Spleen (tissue), 7 donors: ENCODE measurements around the gene IGFALS.

Experiments
- CTCF ChIP-seq, 11 experiments: fragments of 200-600 bp in 7 of 11; fragments of 450-650 bp in 4 of 11; sonication (generic) in 4 of 11; IDR thresholded peaks in 8 of 11; conservative IDR thresholded peaks in 3 of 11; 1 replicate in 7 of 11; 2 replicates in 4 of 11; pipeline versions ENCODE4 v1.4.0 to v1.8.0; 2016 to 2021; ENCODE audit warnings: antibody characterized with exemption in 11 of 11, inconsistent platforms in 4 of 11, mild to moderate bottlenecking in 1 of 11
- POLR2A ChIP-seq, 3 donors: fragments of 450-650 bp; IDR thresholded peaks; one replicate each; pipeline ENCODE4 v1.5.1; 2017; ENCODE audit warnings: antibody characterized with exemption in 3 of 3, mild to moderate bottlenecking in 1 of 3
- donor health status: DM: no; HTN: no; CAD: no; lungs with moderate emphysema.
- donor health status: DM: no; HTN: no; CAD: no.
- donor health status: DM: no; HTN: no; CAD: no.

GRCh38 chr16:1776672-1776955 is 16.9 kb downstream of the IGFALS start:
- no peak for TF ChIP-seq POLR2A (IDR thresholded peaks at IDR 0.05)
- no peak for TF ChIP-seq CTCF (IDR thresholded peaks at IDR 0.05 in 8 of 11, conservative IDR thresholded peaks at IDR 0.05 in 3 of 11)
